ENCODE measurements around the gene ANKRD52. TPM values are rescaled to one million over a fixed set of nuclear protein-coding genes. Genes with fewer than 3 reads are reported as not detected.

ANKRD52 gene
- total RNA-seq, 2 experiments from 2014 or later, result 23.9 to 30.8 TPM

- Histone ChIP-seq H3K4me3 (ENCODE audit: low read length) (peak overlapping the region; percentile 96), H3K9me3 (ENCODE audit: control insufficient read depth in 1 of 2, insufficient read depth in 1 of 2, low read length in 2 of 2) (no peaks in the 10 kb centered on the region), H3K4me1 (ENCODE audit: insufficient read depth, low read length) (peaks cover 33% of the 10 kb centered on the region), H3K27me3 (ENCODE audit: control insufficient read depth in 1 of 2, insufficient read depth in 2 of 2, low read length in 2 of 2) (no peaks in the 10 kb centered on the region), H3K36me3 (ENCODE audit: insufficient read depth, low read length) (peaks cover 18% of the 10 kb centered on the region), H3K27ac (ENCODE audit: low read depth in 1 of 2, low read length in 2 of 2) (peak overlapping the region; percentile 87 to 93)
- intact Hi-C loops (cut with DNase I, micrococcal nuclease), result loop anchor here (2.0 to 5.0 kb wide), 9 partner anchors 29 to 448 kb away; partner anchors contain the start of genes MYL6B (in 2 of the 2), ANKRD52 (in 1 of the 2), GDF11 (in 1 of the 2) and ZC3H10 (in 1 of the 2)
- peak; percentile 45 to 89 (median 66) for DNase-seq
- Mint-ChIP-seq H3K4me1 (ENCODE audit: low read depth) (peaks cover 46% of the 10 kb centered on the region), H3K27ac (peak overlapping the region; percentile 99), H3K4me3 (peak overlapping the region; percentile 99), H3K36me3 (ENCODE audit: low read depth) (peaks cover 48% of the 10 kb centered on the region), H3K9me3 (no peaks in the 10 kb centered on the region), H3K27me3 (peaks cover 5% of the 10 kb centered on the region)
- CTCF ChIA-PET, result interaction anchor here (0.6 to 4.7 kb wide), 40 partner anchors 9 to 452 kb away, joined by 3 to 138 read pairs (median 5); partner anchors contain the start of genes ANKRD52, CNPY2, ERBB3 and ESYT1
- TF ChIP-seq CTCF (IDR thresholded peaks at IDR 0.05), result no peak
- POLR2A ChIA-PET, result interaction anchor here (0.6 to 4.1 kb wide), 40 partner anchors 9 to 451 kb away, joined by 3 to 116 read pairs (median 5); partner anchors contain the start of genes ANKRD52, CNPY2, COQ10A and ESYT1
- peak; percentile 28 for ATAC-seq (ENCODE audit: poor library complexity)
These were observed 68.1 kb downstream of the ANKRD52 start for GRCh38 chr12:56189918-56190694.

- H3K36me3 Mint-ChIP-seq (ENCODE audit: low read depth), result peaks cover 56% of the 10 kb centered on the region
- ChIA-PET POLR2A (interaction anchor here (0.6 to 4.1 kb wide), 43 partner anchors 8 to 499 kb away, joined by 3 to 116 read pairs (median 5); partner anchors contain the start of genes ANKRD52, CNPY2, COQ10A and ESYT1), CTCF (interaction anchor here (0.6 to 4.7 kb wide), 47 partner anchors 8 to 451 kb away, joined by 3 to 138 read pairs (median 4); partner anchors contain the start of genes ANKRD52, CNPY2, COQ10A and ERBB3)
- peak within 1 kb of the TSS; percentile 96 for H3K4me3 ChIP-seq (ENCODE audit: low read length)
- peaks cover 5% of the 10 kb centered on the region for H3K27me3 Mint-ChIP-seq
- H3K27me3 ChIP-seq (ENCODE audit: control insufficient read depth in 1 of 2, insufficient read depth in 2 of 2, low read length in 2 of 2), result no peaks in the 10 kb centered on the region
- peaks cover 33% of the 10 kb centered on the region for H3K4me1 ChIP-seq (ENCODE audit: insufficient read depth, low read length)
- TF ChIP-seq CTCF (IDR thresholded peaks at IDR 0.05), result peak; percentile 64
- peak; percentile 71 to 95 (median 80) for DNase-seq
- peak; percentile 77 for ATAC-seq (ENCODE audit: poor library complexity)
- H3K27ac Mint-ChIP-seq, result peak within 1 kb of the TSS; percentile 99
- intact Hi-C loops (cut with DNase I, micrococcal nuclease), result loop anchor here (2.0 to 5.0 kb wide), 7 partner anchors 29 to 447 kb away; partner anchors contain the start of genes MYL6B (in 2 of the 2), GDF11 (in 1 of the 2) and ZC3H10 (in 1 of the 2)
- H3K9me3 ChIP-seq (ENCODE audit: control insufficient read depth in 1 of 2, insufficient read depth in 1 of 2, low read length in 2 of 2), result no peaks in the 10 kb centered on the region
- H3K36me3 ChIP-seq (ENCODE audit: insufficient read depth, low read length), result peaks cover 26% of the 10 kb centered on the region
- H3K9me3 Mint-ChIP-seq, result no peaks in the 10 kb centered on the region
- H3K27ac ChIP-seq (ENCODE audit: low read depth in 1 of 2, low read length in 2 of 2), result peak within 1 kb of the TSS; percentile 87 to 93
- H3K4me3 Mint-ChIP-seq, result peak within 1 kb of the TSS; percentile 99
- peaks cover 46% of the 10 kb centered on the region for H3K4me1 Mint-ChIP-seq (ENCODE audit: low read depth)
These were observed 68.9 kb downstream of the ANKRD52 start, which contains the start of gene SMARCC2 for GRCh38 chr12:56189099-56189917. SMARCC2 (minus strand) TSS chr12:56189483; CDS start chr12:56189461, 22 bp downstream.
